Measurements from ENCODE around the gene IL13RA2. TPM values are rescaled to one million over a fixed set of nuclear protein-coding genes. Genes with fewer than 3 reads are reported as not detected.

The IL13RA2 gene
- total and polyA plus RNA-seq, 9 of the 15 experiments (the other 6 are each of a cell fraction or from before 2014, with no cell fraction given): 0.06 to 0.18 (median 0.15) TPM; not detected in 6

- no peak for DNase-seq (ENCODE audit: extremely low read depth in 1 of 4, low spot score in 3 of 4)
- 2% methylated on average over 2 of the region's 2 CpGs for WGBS (ENCODE audit: insufficient coverage, low coverage, missing lambda C conversion rate)
- Histone ChIP-seq H3K4me3 (no peak overlapping the region), H3K79me2 (ENCODE audit: control insufficient read depth, insufficient read depth, low read length) (no peaks in the 10 kb centered on the region), H3K4me1 (replicated peaks in 1 of 2; ENCODE audit: control insufficient read depth in 2 of 2, insufficient read depth in 2 of 2, low read length in 2 of 2) (no peaks in the 10 kb centered on the region), H3K9ac (ENCODE audit: insufficient read depth in 1 of 2, low read depth in 2 of 2, low read length in 2 of 2) (no peak overlapping the region), H3K9me3 (replicated peaks; ENCODE audit: control insufficient read depth, insufficient read depth, low read depth, low read length) (no peaks in the 10 kb centered on the region), H2AFZ (ENCODE audit: low read depth, low read length) (no peak overlapping the region), H3K9me1 (ENCODE audit: control insufficient read depth, insufficient read depth, low read length) (no peaks in the 10 kb centered on the region), H3K27ac (ENCODE audit: extremely low read depth, low read depth, low read length) (no peak overlapping the region), H4K20me1 (replicated peaks; ENCODE audit: control insufficient read depth, insufficient read depth, low read length) (no peaks in the 10 kb centered on the region), H3K36me3 (ENCODE audit: control insufficient read depth, insufficient read depth, low read length) (no peaks in the 10 kb centered on the region), H3K27me3 (ENCODE audit: control insufficient read depth in 2 of 2, insufficient read depth in 2 of 2, low read length in 2 of 2) (no peaks in the 10 kb centered on the region), H3K4me2 (ENCODE audit: insufficient read depth, low read length) (no peak overlapping the region)
- POLR2A ChIA-PET: no interaction called here
- peak; percentile 78 for TF ChIP-seq TFE3 (CRISPR knock-in tag; IDR thresholded peaks at IDR 0.05)
- no peak for TF ChIP-seq TCF15 (CRISPR knock-in tag; IDR thresholded peaks at IDR 0.05)
- intact Hi-C loops (cut with micrococcal nuclease): no loop called here
- FAIRE-seq: no peak
- in situ Hi-C loops (cut with MboI): no loop called here
- no TSS peak for BruUV-seq (replicated peaks)
- ATAC-seq: no peak
- CTCF ChIA-PET (ENCODE audit: low intra/inter-chr PET ratio): no interaction called here
Observed at GRCh38 chrX:114997779-114998178, 19.6 kb downstream of the IL13RA2 start.

- Histone ChIP-seq H3K27me3 (ENCODE audit: control insufficient read depth in 2 of 2, insufficient read depth in 2 of 2, low read length in 2 of 2) (no peaks in the 10 kb centered on the region), H3K4me2 (ENCODE audit: insufficient read depth, low read length) (no peak overlapping the region), H3K79me2 (ENCODE audit: control insufficient read depth, insufficient read depth, low read length) (no peaks in the 10 kb centered on the region), H2AFZ (ENCODE audit: low read depth, low read length) (no peak overlapping the region), H3K9me3 (replicated peaks; ENCODE audit: control insufficient read depth, insufficient read depth, low read depth, low read length) (no peaks in the 10 kb centered on the region), H3K36me3 (ENCODE audit: control insufficient read depth, insufficient read depth, low read length) (no peaks in the 10 kb centered on the region), H3K4me3 (no peak overlapping the region), H3K27ac (ENCODE audit: extremely low read depth, low read depth, low read length) (no peak overlapping the region), H4K20me1 (replicated peaks; ENCODE audit: control insufficient read depth, insufficient read depth, low read length) (no peaks in the 10 kb centered on the region), H3K9me1 (ENCODE audit: control insufficient read depth, insufficient read depth, low read length) (no peaks in the 10 kb centered on the region), H3K4me1 (replicated peaks in 1 of 2; ENCODE audit: control insufficient read depth in 2 of 2, insufficient read depth in 2 of 2, low read length in 2 of 2) (no peaks in the 10 kb centered on the region), H3K9ac (ENCODE audit: insufficient read depth in 1 of 2, low read depth in 2 of 2, low read length in 2 of 2) (no peak overlapping the region)
- ChIA-PET CTCF (ENCODE audit: low intra/inter-chr PET ratio) (no interaction called here), POLR2A (no interaction called here)
- under 1% methylated on average over 5 of the region's 5 CpGs for WGBS (ENCODE audit: insufficient coverage, low coverage, missing lambda C conversion rate)
- DNase-seq (ENCODE audit: extremely low read depth in 1 of 4, low spot score in 3 of 4): no peak
- intact Hi-C loops (cut with micrococcal nuclease) (no loop called here), in situ Hi-C loops (cut with MboI) (no loop called here)
- FAIRE-seq: no peak
- ATAC-seq: no peak
- BruUV-seq (replicated peaks): no TSS peak
- TF ChIP-seq ZNF318 (IDR thresholded peaks at IDR 0.05; ENCODE audit: borderline replicate concordance in 1 of 2, low read depth in 1 of 2): no peak
- no peak for TF ChIP-seq SNAPC5 (CRISPR knock-in tag; IDR thresholded peaks at IDR 0.05)
Observed at GRCh38 chrX:114985967-114986592, 31.3 kb downstream of the IL13RA2 start.
